BJ (cell line): ENCODE data around the gene KPNA3. TPM values are rescaled to one million over a fixed set of nuclear protein-coding genes. Genes with fewer than 3 reads are reported as not detected.
A peak's percentile ranks its signal among the peaks of the same experiment; 100 is the strongest.
"Not testable (repeated sequence)": the region's sequence is repeated elsewhere in the genome, so short reads cannot be mapped to it uniquely, and the experiment has no call there.

ENCODE experiments used
- CTCF ChIA-PET: fragments of 350-600 bp; formaldehyde crosslinking; extraction: SDS; loops from one replicate; lab custom pipeline; 2021; ENCODE audit warnings: antibody characterized with exemption, inconsistent platforms; lab: Yijun Ruan, JAX
- POLR2A ChIA-PET: fragments of 300-600 bp; sonication (Branson Sonifier 250); formaldehyde crosslinking; extraction: SDS; loops from one replicate; lab custom pipeline; 2021; ENCODE audit warnings: antibody characterized with exemption; lab: Charles Lee
- DNase-seq: peaks from one replicate; pipeline ENCODE4 v3.0.0-alpha.2; 2011; ENCODE audit warnings: low read depth
- H3K27me3 ChIP-seq: 2 replicates; pipeline ENCODE4 v1.6.0; 2011; ENCODE audit warnings: low read length; ENCODE audit not compliant: control insufficient read depth, insufficient read depth
- H3K36me3 ChIP-seq: 2 replicates; pipeline ENCODE4 v1.5.1; 2011; ENCODE audit warnings: low read length; ENCODE audit not compliant: control insufficient read depth, insufficient read depth
- H3K4me3 ChIP-seq: 2 replicates; pipeline ENCODE4 v1.5.1; 2011; ENCODE audit warnings: low read depth, mild to moderate bottlenecking, control low read depth, low read length
- CTCF ChIP-seq: IDR thresholded peaks from 2 replicates; pipeline ENCODE4 v1.5.1; 2011; ENCODE audit warnings: low read depth, mild to moderate bottlenecking, control low read depth, inconsistent platforms, low read length, moderate library complexity; ENCODE audit not compliant: insufficient read depth
- polyA plus RNA-seq: library from polyadenylated mRNA; depleted of rRNA; stranded (reverse); fragments of >200 nt; gene quantifications from 2 replicates; pipeline ENCODE4 v1.2.3, GENCODE V29; 2011

KPNA3 gene
- polyA plus RNA-seq, 1 experiment: 14.9 TPM

GRCh38 chr13:49731766-49732165, 60.7 kb downstream of the KPNA3 start:
- DNase-seq: peak; percentile 32
- POLR2A ChIA-PET: no interaction called here
- TF ChIP-seq CTCF: no peak
- Histone ChIP-seq H3K36me3 (peaks cover 2% of the 10 kb centered on the region), H3K4me3 (no peak overlapping the region), H3K27me3 (no peaks in the 10 kb centered on the region)
- CTCF ChIA-PET: interaction anchor here (0.6 kb wide), 1 partner anchor 14 kb away, joined by 3 read pairs; no protein-coding TSS in a partner anchor

- H3K4me3 ChIP-seq: no peak overlapping the region
- no peaks in the 10 kb centered on the region for H3K36me3 ChIP-seq
- TF ChIP-seq CTCF: no peak
- CTCF ChIA-PET: no interaction called here
- H3K27me3 ChIP-seq: no peaks in the 10 kb centered on the region
- no peak for DNase-seq
- POLR2A ChIA-PET: no interaction called here
Observed at GRCh38 chr13:49716615-49717014, 75.9 kb downstream of the KPNA3 start.

- Histone ChIP-seq H3K36me3 (no peaks in the 10 kb centered on the region), H3K27me3 (no peaks in the 10 kb centered on the region), H3K4me3 (no peak overlapping the region)
- POLR2A ChIA-PET: no interaction called here
- no peak for DNase-seq
- no peak for TF ChIP-seq CTCF
- CTCF ChIA-PET: no interaction called here
Observed at GRCh38 chr13:49714757-49715156, 77.7 kb downstream of the KPNA3 start.

- Histone ChIP-seq H3K36me3 (no peaks in the 10 kb centered on the region), H3K4me3 (no peak overlapping the region), H3K27me3 (no peaks in the 10 kb centered on the region)
- ChIA-PET CTCF (interaction anchor here (0.6 to 0.8 kb wide), 2 partner anchors 20 to 36 kb away, joined by 3 to 4 read pairs; partner anchors contain the start of gene EBPL), POLR2A (no interaction called here)
- TF ChIP-seq CTCF: no peak
- DNase-seq: peak; percentile 21
Observed at GRCh38 chr13:49711218-49711863, 81.1 kb downstream of the KPNA3 start.

- CTCF ChIA-PET, H3K27me3 ChIP-seq, DNase-seq, H3K36me3 ChIP-seq, H3K4me3 ChIP-seq, POLR2A ChIA-PET: not testable (repeated sequence)
Observed at GRCh38 chr13:49704264-49704663, 88.2 kb downstream of the KPNA3 start.

GRCh38 chr13:49701491-49701890, 91.0 kb downstream of the KPNA3 start:
- DNase-seq: no peak
- no peak for TF ChIP-seq CTCF
- POLR2A ChIA-PET: no interaction called here
- peaks cover 3% of the 10 kb centered on the region; the same call in 1 of the 2 replicates for H3K36me3 ChIP-seq
- CTCF ChIA-PET: no interaction called here
- no peaks in the 10 kb centered on the region for H3K27me3 ChIP-seq
- no peak overlapping the region for H3K4me3 ChIP-seq
